ENCODE data around the gene COBLL1.

DNA sequence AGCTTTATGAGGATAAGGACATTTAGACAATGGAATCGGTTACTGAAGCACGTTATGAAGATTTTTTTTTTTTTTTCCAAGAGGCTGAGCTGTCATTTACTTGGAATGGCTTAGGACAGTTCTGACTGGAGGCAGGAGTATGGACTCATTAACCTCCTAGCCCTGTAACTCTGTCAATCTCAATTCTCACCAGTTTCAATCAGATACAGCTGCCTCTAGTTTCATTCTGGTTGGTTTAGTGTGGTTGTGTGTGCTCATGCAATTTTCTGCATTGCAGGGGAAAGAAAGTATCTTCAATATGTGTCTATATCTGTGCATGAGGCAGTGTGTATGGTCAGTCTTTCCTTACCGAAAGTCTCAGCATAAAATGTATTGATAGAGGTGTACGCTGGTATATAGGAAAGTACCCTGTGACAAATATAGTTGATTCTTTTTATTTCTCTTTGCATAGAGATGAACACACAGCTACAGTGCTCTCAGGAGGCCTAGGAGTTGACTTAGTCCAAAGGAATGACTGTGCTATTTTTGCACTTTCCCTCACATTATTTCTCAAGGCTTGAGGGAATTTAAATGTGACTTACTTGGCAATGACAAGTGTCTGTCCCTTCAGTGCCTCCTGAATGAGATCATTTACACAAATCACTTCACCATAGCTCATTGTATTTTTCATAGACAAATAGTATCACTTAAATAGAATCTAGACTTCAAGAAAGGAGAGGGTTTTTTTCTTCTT, 169.8 kb downstream of the COBLL1 start:
- TF ChIP-seq, protein P1, sequence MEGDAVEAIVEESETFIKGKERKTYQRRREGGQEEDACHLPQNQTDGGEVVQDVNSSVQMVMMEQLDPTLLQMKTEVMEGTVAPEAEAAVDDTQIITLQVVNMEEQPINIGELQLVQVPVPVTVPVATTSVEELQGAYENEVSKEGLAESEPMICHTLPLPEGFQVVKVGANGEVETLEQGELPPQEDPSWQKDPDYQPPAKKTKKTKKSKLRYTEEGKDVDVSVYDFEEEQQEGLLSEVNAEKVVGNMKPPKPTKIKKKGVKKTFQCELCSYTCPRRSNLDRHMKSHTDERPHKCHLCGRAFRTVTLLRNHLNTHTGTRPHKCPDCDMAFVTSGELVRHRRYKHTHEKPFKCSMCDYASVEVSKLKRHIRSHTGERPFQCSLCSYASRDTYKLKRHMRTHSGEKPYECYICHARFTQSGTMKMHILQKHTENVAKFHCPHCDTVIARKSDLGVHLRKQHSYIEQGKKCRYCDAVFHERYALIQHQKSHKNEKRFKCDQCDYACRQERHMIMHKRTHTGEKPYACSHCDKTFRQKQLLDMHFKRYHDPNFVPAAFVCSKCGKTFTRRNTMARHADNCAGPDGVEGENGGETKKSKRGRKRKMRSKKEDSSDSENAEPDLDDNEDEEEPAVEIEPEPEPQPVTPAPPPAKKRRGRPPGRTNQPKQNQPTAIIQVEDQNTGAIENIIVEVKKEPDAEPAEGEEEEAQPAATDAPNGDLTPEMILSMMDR (IDR thresholded peaks at IDR 0.05), result no peak
- TF ChIP-seq POLR2A (IDR thresholded peaks at IDR 0.05), result no peak
